Measurements from ENCODE around the gene KCND3.

KCND3 gene

GRCh38 chr1:111911776-111912515 is 77.5 kb downstream of the KCND3 start:
- DNase-seq (ENCODE audit: low spot score), result no peak

DNA sequence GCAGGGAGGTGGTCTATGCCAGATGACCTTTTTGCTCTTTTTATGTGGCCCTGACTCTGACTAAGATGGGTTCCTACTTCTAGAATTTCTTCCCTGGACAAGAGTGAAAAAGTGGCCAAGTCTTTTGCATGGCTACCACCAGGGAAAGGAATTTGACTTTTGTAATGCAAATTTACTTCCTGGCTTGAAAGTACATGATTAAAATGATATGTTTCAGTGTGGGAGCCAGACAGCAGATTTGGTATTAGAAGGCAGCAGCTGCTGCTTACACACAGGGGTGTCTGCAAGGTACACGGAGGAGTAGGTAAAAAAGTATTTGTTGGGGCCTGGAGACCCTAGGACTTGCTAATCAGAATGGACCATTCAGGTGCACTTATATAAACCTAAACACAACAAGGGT is 78.4 kb downstream of the KCND3 start:
- no peak for DNase-seq (ENCODE audit: low spot score)

DNA sequence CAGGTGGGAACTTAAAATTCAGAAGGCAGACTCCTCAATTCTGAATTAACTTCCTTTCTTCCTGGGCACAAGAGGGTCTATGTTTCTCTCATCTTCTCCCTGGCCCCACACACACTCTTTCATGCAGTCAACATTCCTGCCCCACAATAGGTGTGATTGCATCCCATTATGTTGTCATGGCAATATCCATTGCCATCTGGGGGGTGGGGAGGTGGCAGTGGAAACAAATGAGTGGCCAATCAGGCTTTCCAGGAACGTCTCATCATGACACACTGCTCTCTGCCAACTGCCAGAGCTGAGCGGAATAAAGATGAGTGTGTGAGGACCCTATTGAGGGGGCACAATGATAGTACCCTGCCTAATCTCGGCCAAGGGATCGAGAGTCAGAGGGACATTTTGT is 80.4 kb downstream of the KCND3 start:
- DNase-seq (ENCODE audit: low spot score), result no peak

DNA sequence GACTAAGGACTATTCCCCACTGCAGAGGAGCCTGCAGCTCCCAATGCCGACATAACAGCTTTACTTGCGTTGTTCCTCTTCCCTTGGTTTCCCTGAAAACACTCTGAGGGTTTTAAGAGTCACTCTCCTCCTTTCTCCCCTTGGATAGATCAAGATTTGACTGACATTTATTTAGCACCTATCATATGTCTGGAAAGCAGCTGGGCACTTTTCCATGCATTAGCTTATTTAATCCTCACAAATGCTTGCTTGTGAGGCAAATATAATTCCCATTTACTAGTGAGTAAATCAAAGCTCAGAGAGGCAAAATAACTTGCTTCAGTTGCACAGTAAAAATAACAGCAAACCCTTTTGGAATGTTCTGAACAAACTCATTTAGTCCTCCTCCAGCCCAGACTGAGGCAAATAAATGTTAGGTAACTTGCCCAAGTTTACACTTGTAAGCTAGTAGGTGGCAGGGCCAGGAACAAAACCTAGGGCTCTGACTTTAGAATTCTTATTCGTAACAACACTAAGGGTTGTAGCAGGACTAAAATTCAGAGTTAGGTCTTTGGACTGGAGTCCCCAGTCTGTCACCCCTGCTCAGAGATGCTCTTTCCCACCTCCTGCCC is 81.4 kb downstream of the KCND3 start:
- no peak for DNase-seq (ENCODE audit: low spot score)

DNA sequence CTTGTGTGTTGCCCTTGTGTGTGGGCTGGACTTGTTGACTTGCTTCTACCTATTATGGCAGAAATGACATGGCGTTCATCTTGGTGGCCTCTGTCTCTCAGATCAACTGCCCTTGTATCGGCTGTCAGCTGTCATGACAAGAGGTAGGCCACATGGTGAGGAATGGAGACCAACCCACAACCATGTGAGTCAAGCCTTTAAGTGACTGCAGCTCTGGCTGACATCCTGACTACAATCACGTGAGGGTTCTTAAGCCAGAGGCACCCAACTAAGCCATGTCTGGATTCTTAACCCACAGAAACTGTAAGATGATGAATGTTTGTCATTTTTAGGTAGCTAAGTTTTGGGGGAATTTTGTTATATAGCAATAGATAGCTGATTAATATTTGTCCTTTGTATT is 82.1 kb downstream of the KCND3 start:
- DNase-seq (ENCODE audit: low spot score), result no peak

DNA sequence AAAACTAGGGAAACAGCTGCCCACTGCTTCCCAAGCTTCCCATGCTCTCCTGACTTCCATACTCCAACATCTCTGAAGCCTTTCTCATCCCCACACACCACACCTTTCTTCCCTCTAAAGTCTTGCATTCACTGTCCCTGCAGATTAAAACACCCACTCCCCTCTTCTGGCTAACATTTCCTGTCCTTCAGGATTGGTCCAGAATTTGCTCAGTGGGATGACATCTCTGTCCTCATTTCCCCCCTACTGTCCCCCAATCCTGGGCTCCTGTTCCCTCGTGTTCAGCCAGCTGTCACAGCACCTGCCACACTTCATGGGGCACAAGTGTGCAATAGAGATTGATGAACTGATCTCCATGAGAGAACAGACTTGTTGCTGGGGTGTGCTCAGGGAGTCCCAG is 82.7 kb downstream of the KCND3 start:
- DNase-seq (ENCODE audit: low spot score), result no peak

DNA sequence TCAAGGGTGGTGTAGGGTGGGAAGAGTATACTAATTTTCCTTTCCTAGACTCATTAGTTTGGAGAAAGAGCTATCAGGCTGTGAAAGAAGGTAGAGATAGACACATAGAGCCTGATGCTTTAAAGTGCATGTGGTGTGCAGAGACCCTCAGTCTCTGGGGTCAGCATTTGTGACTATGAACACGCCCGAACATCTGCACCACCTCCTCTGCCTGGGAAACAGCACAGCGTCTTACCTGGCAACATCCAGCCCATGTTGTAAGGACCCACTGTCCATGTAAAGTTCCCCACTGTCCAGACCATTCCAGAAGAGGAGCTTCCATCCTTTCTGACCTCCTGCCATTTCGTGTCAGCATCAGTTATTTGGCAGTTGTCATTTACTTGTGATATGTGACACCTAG is 83.4 kb downstream of the KCND3 start:
- no peak for DNase-seq (ENCODE audit: low spot score)

- DNase-seq (ENCODE audit: low spot score), result no peak
Measured at GRCh38 chr1:111904478-111905218, 84.8 kb downstream of the KCND3 start.

GRCh38 chr1:111903871-111904449 is 85.5 kb downstream of the KCND3 start:
- no peak for DNase-seq (ENCODE audit: low spot score)

GRCh38 chr1:111903148-111903870 is 86.2 kb downstream of the KCND3 start:
- no peak for DNase-seq (ENCODE audit: low spot score)

DNA sequence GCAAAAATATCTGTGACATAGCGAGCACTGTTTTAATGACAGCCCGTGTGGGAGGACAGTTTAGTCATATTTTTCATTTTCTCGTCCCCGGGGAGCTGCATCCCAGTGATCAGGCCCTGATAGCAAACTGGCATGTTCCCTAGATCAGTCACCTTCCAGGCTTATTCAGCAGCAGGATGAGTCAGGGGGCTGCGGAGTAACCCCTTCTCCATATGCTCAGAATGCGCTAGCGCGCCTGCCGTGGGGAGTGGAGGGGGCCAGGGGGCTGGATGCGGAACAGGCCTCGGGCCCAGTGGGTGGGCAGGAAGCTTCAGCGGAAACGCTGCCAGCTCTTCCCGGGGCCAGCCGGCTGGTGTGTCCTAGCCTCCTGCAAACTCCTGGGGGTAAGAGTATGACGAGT is 94.0 kb downstream of the KCND3 start:
- DNase-seq (ENCODE audit: low spot score), result no peak

DNA sequence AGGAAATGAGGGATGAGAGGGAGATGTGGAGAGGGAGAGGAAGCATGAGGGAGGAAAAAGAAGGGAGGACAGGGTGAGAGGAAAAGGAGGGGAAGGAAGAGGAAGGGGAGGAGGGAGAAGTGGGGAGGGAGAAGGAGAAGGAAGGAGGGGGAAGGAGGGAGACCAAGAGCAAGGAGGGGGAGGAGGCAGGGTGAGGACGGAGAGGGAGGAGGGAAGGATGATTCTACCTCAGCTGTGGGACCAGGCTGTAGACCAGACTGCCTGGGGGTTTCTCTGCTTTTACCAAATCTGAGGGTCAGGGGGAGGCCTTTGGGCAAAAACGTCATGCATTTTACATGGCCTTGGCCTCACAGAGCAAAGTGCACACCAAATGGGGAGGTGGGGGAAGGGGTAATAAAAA is 94.5 kb downstream of the KCND3 start:
- no peak for DNase-seq (ENCODE audit: low spot score)

GRCh38 chr1:111894497-111894896 is 95.0 kb downstream of the KCND3 start:
- no peak for DNase-seq (ENCODE audit: low spot score)

DNA sequence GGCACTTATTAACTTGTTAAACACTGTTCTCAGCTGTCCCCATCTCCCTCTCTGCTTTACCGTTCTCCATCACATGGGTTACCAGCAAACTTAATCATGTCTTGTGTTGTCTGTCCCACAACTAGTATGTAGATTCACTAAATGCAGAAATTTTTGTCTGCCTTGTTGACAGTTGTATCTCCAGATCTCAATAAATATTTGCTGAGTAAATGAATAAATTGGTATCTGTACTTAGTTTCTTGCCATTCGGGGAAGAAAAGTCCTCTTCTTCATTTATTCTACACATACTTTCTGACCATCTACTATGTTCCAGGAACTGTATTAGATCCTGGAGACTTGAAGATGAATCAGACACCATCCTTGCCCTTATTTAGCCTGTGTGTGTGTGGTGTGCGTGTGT is 97.9 kb downstream of the KCND3 start:
- no peak for DNase-seq (ENCODE audit: low spot score)

GRCh38 chr1:111888740-111889376 is 100.6 kb downstream of the KCND3 start:
- DNase-seq (ENCODE audit: low spot score), result no peak

- no peak for DNase-seq (ENCODE audit: low spot score)
Measured at GRCh38 chr1:111887875-111888274, 101.6 kb downstream of the KCND3 start.

GRCh38 chr1:111887385-111887784 is 102.1 kb downstream of the KCND3 start:
- DNase-seq (ENCODE audit: low spot score), result no peak

DNA sequence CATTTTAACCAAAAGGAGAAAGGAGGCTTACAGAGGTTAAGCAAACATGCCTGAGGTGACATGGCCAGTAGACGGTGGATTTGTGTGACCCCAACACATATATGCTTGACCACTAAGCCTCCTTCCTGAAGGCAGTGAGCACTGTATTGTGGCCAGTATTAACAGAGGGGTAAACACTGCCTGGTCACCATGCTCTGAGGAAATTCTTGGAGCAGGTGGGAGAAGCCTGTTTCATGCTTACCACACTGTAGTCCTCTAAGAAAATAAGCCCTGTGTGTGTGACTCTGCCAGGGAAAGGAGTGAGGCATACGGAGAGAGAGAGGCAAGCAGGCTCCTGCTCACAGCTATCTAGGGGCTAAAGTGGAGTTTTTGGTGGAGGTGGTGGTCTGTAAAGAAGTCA is 102.7 kb downstream of the KCND3 start:
- no peak for DNase-seq (ENCODE audit: low spot score)

DNA sequence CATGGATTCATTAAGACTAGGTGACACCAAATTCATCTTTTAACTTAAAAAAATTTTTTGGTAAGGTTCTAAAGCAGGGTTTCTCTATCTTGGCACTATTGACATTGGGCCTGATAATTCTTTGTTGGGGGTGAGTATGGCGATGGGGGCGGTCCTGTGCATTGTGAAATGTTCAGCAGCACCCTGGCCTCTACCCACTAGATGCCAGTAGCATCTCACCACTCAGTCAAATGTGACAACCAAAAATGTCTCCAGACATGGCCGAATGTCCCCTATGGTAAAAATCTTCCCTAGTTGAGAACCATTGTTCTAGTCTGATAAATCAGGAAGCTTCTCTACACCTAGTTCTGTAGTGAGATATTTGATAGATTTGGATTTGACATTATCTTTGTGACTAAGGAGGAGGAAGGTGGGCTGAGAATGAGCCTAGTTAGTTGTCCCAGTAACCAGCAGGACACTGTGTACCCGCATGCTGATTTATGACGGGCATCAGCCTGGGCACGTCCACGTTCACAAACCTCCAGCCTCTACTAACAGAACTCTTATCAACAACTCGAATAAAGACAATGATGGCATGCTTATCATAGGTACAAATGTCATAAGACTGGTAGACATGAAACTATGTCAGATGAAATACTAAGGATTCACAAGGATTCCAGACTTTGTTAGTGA is 104.6 kb downstream of the KCND3 start:
- no peak for DNase-seq (ENCODE audit: low spot score)

- no peak for DNase-seq (ENCODE audit: low spot score)
Measured at GRCh38 chr1:111882986-111883560, 106.4 kb downstream of the KCND3 start.

DNA sequence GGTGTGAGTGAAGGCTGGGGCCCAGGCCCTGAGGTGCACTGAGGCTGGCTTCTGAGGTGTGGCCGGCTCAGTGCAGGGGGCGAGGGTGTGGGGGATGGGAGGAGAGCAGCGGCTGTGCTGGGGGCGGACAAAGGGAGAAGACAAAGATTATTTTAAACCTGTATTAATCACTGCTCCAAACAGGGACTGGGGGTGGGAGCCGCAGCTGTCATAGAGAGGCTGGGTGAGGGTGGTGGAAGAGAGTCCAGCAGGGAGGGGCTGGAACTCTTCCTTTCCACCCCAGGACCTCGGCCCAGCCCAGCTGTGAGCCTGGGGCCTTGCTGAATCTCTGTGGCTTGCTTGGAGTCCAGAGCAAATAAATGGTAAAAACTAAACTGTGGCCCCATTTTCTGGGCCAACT is 106.9 kb downstream of the KCND3 start:
- no peak for DNase-seq (ENCODE audit: low spot score)

Data from NAMALWA (cell line).